Measurements from ENCODE around the gene RAD51AP2.
"Not testable (repeated sequence)": the region's sequence is repeated elsewhere in the genome, so short reads cannot be mapped to it uniquely, and the experiment has no call there.

The RAD51AP2 gene

GRCh38 chr2:17518212-17519154, at the start of gene RAD51AP2:
Gene RAD51AP2 (minus strand): TSS chr2:17518440. CDS start chr2:17518415, 25 bp downstream.
- peak in 36 of 56 donors; percentile 6 to 62 (median 42) for DNase-seq

- not testable (repeated sequence) for DNase-seq
Observed at GRCh38 chr2:17565726-17566125, 47.5 kb upstream of the RAD51AP2 start.

GRCh38 chr2:17558878-17559277, 40.6 kb upstream of the RAD51AP2 start:
- DNase-seq: no peak

- no peak for DNase-seq
Observed at GRCh38 chr2:17558053-17558452, 39.8 kb upstream of the RAD51AP2 start.

- DNase-seq: no peak
Observed at GRCh38 chr2:17557596-17557995, 39.4 kb upstream of the RAD51AP2 start.

GRCh38 chr2:17555150-17555549, 36.9 kb upstream of the RAD51AP2 start:
- DNase-seq: no peak

GRCh38 chr2:17550907-17551306, 32.7 kb upstream of the RAD51AP2 start:
- DNase-seq: no peak

- no peak for DNase-seq
Observed at GRCh38 chr2:17547737-17548136, 29.5 kb upstream of the RAD51AP2 start.

- no peak for DNase-seq
Observed at GRCh38 chr2:17547237-17547636, 29.0 kb upstream of the RAD51AP2 start.

GRCh38 chr2:17545680-17546613, 27.7 kb upstream of the RAD51AP2 start:
- DNase-seq: no peak

GRCh38 chr2:17544256-17544655, 26.0 kb upstream of the RAD51AP2 start:
- no peak for DNase-seq

GRCh38 chr2:17543848-17544247, 25.6 kb upstream of the RAD51AP2 start:
- no peak for DNase-seq

GRCh38 chr2:17543131-17543660, 25.0 kb upstream of the RAD51AP2 start:
- DNase-seq: no peak

- no peak for DNase-seq
Observed at GRCh38 chr2:17542471-17542870, 24.2 kb upstream of the RAD51AP2 start.

- no peak for DNase-seq
Observed at GRCh38 chr2:17541531-17541950, 23.3 kb upstream of the RAD51AP2 start.

GRCh38 chr2:17540813-17541530, 22.7 kb upstream of the RAD51AP2 start:
- DNase-seq: no peak

- peak in 52 of 56 donors; percentile 6 to 85 (median 64) for DNase-seq
Observed at GRCh38 chr2:17540093-17540812, 22.0 kb upstream of the RAD51AP2 start, which contains the start of gene VSNL1. Gene VSNL1 (plus strand): TSS chr2:17540696. CDS start chr2:17592075, 51,379 bp downstream.

- peak in 2 of 56 donors; percentile 6 to 20 for DNase-seq
Observed at GRCh38 chr2:17539611-17540092, 21.4 kb upstream of the RAD51AP2 start.

- DNase-seq: peak in 17 of 56 donors; percentile 4 to 49 (median 25)
Observed at GRCh38 chr2:17538844-17539554, 20.8 kb upstream of the RAD51AP2 start.
